Mesodermal cell (in vitro differentiated cells): ENCODE data around the gene MIA.

Experiments
- H3K27ac ChIP-seq: 2 replicates; pipeline ENCODE4 v1.7.0; 2013; ENCODE audit warnings: mild to moderate bottlenecking, low read depth, low read length, moderate library complexity; ENCODE audit not compliant: severe bottlenecking
- H3K36me3 ChIP-seq: 2 replicates; pipeline ENCODE4 v1.7.1; 2013; ENCODE audit warnings: mild to moderate bottlenecking, low read length, moderate library complexity; ENCODE audit not compliant: control insufficient read depth, insufficient read depth
- H3K4me1 ChIP-seq: one replicate; pipeline ENCODE4 v1.7.1; 2013; ENCODE audit warnings: mild to moderate bottlenecking, low read length; ENCODE audit not compliant: insufficient read depth, control insufficient read depth, poor library complexity, severe bottlenecking
- H3K4me3 ChIP-seq: 2 replicates; pipeline ENCODE4 v1.7.0; 2013; ENCODE audit warnings: low read length, control low read depth, mild to moderate bottlenecking; ENCODE audit not compliant: insufficient read depth, poor library complexity, severe bottlenecking; ENCODE audit errors: extremely low read depth
- H3K9me3 ChIP-seq: 2 replicates; pipeline ENCODE4 v1.7.1; 2013; ENCODE audit warnings: mild to moderate bottlenecking, low read length, moderate library complexity; ENCODE audit not compliant: control insufficient read depth
- WGBS, 2 experiments: methylation state at CpG; one replicate each; pipeline ENCODE4 v1.1.5; 2013; ENCODE audit warnings: missing lambda C conversion rate in 2 of 2; ENCODE audit not compliant: insufficient coverage in 2 of 2; 5-methylcytosine and 5-hydroxymethylcytosine counted together

MIA gene

GRCh38 chr19:40739871-40740703, 35.2 kb upstream of the MIA start:
- Histone ChIP-seq H3K9me3 (no peaks in the 10 kb centered on the region), H3K27ac (peak overlapping the region; percentile 16), H3K4me1 (peaks cover 4% of the 10 kb centered on the region), H3K4me3 (no peak overlapping the region), H3K36me3 (peaks cover 50% of the 10 kb centered on the region)
- WGBS, 2 experiments, result 78 to 85% methylated on average over 14 to 15 of the region's 16 CpGs

GRCh38 chr19:40740747-40741146, 34.6 kb upstream of the MIA start:
- no peak overlapping the region for H3K4me3 ChIP-seq
- peak overlapping the region; percentile 16 for H3K27ac ChIP-seq
- 88 to 92% methylated on average over 3 to 5 of the region's 6 CpGs for WGBS, 2 experiments
- H3K36me3 ChIP-seq, result peaks cover 43% of the 10 kb centered on the region
- H3K9me3 ChIP-seq, result no peaks in the 10 kb centered on the region
- H3K4me1 ChIP-seq, result peaks cover 11% of the 10 kb centered on the region

DNA sequence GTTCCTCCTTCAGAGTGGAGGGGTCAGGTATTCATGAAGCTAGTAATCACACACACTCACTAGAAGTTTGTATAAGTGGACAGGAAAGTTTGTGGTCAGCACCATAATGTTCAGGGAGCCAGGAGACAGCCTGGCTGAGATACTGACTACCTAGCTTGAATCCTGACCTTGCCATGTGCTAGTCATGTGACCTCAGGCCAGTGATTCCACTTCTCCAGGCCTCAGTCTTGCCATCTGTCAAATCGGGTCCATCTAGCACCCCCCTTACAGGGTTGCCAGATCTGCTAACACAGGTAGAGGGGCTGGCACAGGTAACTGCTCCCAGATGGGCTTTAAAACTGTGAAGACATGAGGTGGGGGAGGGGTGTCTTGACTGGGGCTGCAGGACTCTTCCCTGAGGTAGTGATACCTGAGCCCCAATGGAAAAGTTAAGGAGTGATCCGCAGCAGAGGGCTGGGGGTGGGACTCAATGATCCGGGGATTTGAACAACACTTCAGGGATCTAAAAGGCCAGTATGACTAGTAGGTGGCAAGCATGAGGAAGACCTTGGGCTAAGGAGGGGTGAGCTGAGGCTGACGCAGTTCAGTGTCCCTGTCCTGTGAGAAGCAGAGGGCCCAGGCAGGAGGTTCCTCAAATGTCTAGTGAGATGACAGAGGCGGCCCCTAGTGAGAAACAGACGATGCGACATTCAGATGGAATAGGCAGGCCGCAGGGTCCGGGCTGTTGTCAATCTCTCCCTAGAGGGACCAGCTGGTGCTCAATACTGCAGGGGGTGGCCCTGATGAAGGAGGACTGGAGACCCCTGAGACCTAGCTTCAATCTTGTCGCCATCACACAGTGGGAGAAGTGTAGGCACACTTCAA, 33.6 kb upstream of the MIA start:
- 92 to 94% methylated on average over 9 to 10 of the region's 10 CpGs for WGBS, 2 experiments
- H3K4me3 ChIP-seq, result no peak overlapping the region
- no peaks in the 10 kb centered on the region for H3K9me3 ChIP-seq
- H3K27ac ChIP-seq, result no peak overlapping the region
- H3K36me3 ChIP-seq, result peaks cover 33% of the 10 kb centered on the region
- peaks cover 11% of the 10 kb centered on the region for H3K4me1 ChIP-seq

- peaks cover 26% of the 10 kb centered on the region for H3K36me3 ChIP-seq
- H3K4me3 ChIP-seq, result no peak overlapping the region
- no peak overlapping the region for H3K27ac ChIP-seq
- peaks cover 11% of the 10 kb centered on the region for H3K4me1 ChIP-seq
- 94 to 96% methylated on average over 15 to 17 of the region's 17 CpGs for WGBS, 2 experiments
- no peaks in the 10 kb centered on the region for H3K9me3 ChIP-seq
Observed at GRCh38 chr19:40742477-40742876, 32.8 kb upstream of the MIA start.

DNA sequence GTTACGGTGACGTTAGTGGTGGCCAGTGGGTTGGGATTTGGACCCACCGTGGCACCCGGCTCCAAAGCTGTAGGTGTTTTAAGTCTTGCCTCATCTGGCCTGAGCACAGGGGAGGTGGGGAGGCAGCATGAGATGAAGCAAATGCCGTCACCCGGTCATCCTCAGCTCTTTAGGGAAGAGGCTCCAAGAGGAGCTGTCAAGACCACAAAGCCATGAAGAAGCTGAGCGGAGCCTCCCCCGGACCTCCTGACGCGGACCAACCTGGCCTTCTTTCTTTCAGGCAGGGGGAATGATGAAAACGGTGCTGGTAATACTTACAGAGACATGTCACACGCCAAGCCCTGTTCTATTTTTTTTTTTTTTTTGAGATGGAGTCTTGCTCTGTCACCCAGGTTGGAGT, 32.4 kb upstream of the MIA start:
- Histone ChIP-seq H3K36me3 (peaks cover 25% of the 10 kb centered on the region), H3K27ac (no peak overlapping the region), H3K9me3 (no peaks in the 10 kb centered on the region), H3K4me1 (peaks cover 11% of the 10 kb centered on the region), H3K4me3 (no peak overlapping the region)
- 96 to 97% methylated on average over 9 to 11 of the region's 12 CpGs for whole genome bisulfite sequencing, 2 experiments

GRCh38 chr19:40743926-40744325, 31.4 kb upstream of the MIA start:
- Histone ChIP-seq H3K27ac (no peak overlapping the region), H3K4me3 (no peak overlapping the region), H3K36me3 (peaks cover 21% of the 10 kb centered on the region), H3K9me3 (no peaks in the 10 kb centered on the region), H3K4me1 (peaks cover 13% of the 10 kb centered on the region)
- WGBS, 2 experiments, result 95 to 96% methylated on average over 7 to 10 of the region's 10 CpGs

DNA sequence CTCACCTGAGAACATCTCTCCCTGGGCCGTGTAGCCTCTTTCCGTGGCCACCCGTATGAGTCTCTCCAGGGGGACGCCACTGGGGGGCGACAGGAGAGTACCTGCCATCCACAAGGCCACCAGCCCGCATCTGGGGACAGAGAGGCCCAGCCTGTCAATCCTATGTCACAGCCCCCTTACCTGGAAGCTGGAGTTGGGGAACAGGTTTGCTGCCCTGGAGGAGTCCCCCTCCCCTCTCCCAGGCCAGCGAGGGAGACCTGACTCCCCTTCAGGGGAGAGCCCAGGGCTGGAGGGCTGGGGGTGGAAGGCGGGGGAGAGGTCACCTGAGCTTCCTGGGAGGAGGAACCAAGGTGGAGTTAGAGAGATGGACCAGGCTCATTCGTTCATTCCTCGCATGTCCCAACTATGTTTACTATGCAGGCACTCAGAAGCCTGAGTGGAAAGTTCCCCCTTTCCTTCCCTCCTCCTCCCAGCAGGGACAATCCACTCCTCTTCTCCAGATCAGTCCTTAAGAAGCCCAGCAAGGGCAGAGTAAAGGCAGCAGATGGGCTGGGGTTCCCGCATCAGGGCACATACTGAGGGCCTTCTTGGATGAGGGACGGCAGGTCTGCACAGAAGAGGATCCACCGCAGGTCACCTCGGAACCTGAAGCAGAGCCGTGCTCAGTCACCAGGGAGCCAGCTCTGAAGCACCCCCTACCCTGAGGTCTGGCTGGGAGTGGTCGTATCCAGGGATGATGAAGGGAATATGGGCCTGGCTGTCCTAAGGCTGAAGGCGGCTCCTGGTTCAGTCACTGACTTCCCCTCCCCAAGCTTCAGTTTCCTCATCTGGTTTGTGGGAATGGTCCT, 30.5 kb upstream of the MIA start:
- no peaks in the 10 kb centered on the region for H3K9me3 ChIP-seq
- H3K27ac ChIP-seq, result peak overlapping the region; percentile 87
- no peak overlapping the region for H3K4me3 ChIP-seq
- 72 to 81% methylated on average over 12 to 13 of the region's 17 CpGs for WGBS, 2 experiments
- H3K4me1 ChIP-seq, result peaks cover 21% of the 10 kb centered on the region
- H3K36me3 ChIP-seq, result peaks cover 13% of the 10 kb centered on the region

DNA sequence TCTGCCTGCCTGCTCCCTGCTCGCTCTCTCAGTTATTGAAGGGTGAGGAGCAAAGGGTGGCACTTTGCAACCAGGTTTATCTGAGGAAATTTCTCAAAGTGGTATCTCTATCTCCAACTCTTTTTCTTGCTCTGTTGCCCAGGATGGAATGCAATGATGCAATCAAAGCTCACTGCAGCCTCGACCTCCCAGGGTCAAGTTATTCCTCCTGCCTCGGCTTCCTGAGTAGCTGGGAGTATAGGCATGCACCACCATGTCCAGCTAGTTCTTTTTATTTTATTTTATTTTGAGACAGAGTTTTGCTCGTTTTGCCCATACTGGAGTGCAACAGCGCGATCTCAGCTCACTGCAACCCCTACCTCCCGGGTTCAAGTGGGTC, 29.9 kb upstream of the MIA start:
- peak overlapping the region; percentile 87 for H3K27ac ChIP-seq
- H3K4me3 ChIP-seq, result no peak overlapping the region
- 58 to 86% methylated on average over 2 to 5 of the region's 7 CpGs for WGBS, 2 experiments
- peaks cover 13% of the 10 kb centered on the region for H3K36me3 ChIP-seq
- peaks cover 24% of the 10 kb centered on the region for H3K4me1 ChIP-seq
- no peaks in the 10 kb centered on the region for H3K9me3 ChIP-seq

GRCh38 chr19:40747536-40747935, 27.8 kb upstream of the MIA start:
- Histone ChIP-seq H3K36me3 (peaks cover 14% of the 10 kb centered on the region), H3K27ac (no peak overlapping the region), H3K4me3 (no peak overlapping the region), H3K4me1 (peaks cover 24% of the 10 kb centered on the region), H3K9me3 (no peaks in the 10 kb centered on the region)
- WGBS, 2 experiments, result 100% methylated on average over 1 to 2 of the region's 7 CpGs
